Spleen (tissue), 11 donors: Measurements from ENCODE around the gene PPME1. TPM values are rescaled to one million over a fixed set of nuclear protein-coding genes. Genes with fewer than 3 reads are reported as not detected.

Experiments used
- DNase-seq: peaks from one replicate; pipeline ENCODE4 v3.0.0-alpha.2; 2020
- H3K27ac ChIP-seq, 8 donors: fragments of 200-600 bp; sonication (generic) in 7 of 8; 1 replicate in 4 of 8; 2 replicates in 4 of 8; pipeline versions ENCODE4 v1.5.0 to v1.8.0; 2016 to 2021; ENCODE audit warnings: inconsistent platforms in 4 of 8, mild to moderate bottlenecking in 4 of 8, moderate library complexity in 1 of 8
- H3K27me3 ChIP-seq, 7 donors: fragments of 200-600 bp; sonication (generic) in 6 of 7; replicated peaks in 1 of 7; 1 replicate in 4 of 7; 2 replicates in 3 of 7; pipeline versions ENCODE4 v1.5.0 to v1.8.0; 2016 to 2021; ENCODE audit warnings: inconsistent platforms in 3 of 7, mild to moderate bottlenecking in 1 of 7
- H3K36me3 ChIP-seq, 6 donors: fragments of 200-600 bp; sonication (generic) in 5 of 6; 1 replicate in 4 of 6; 2 replicates in 2 of 6; pipeline versions ENCODE4 v1.5.0 to v1.8.0; 2016 to 2021; ENCODE audit warnings: inconsistent platforms in 2 of 6
- H3K4me1 ChIP-seq, 6 donors: fragments of 200-600 bp; sonication (generic) in 5 of 6; 1 replicate in 3 of 6; 2 replicates in 3 of 6; pipeline versions ENCODE4 v1.5.0 to v1.8.0; 2016 to 2021; ENCODE audit warnings: inconsistent platforms in 3 of 6
- H3K4me3 ChIP-seq, 8 donors: fragments of 200-600 bp; sonication (generic) in 7 of 8; 1 replicate in 4 of 8; 2 replicates in 4 of 8; pipeline versions ENCODE4 v1.5.0 to v1.8.0; 2016 to 2021; ENCODE audit warnings: inconsistent platforms in 4 of 8, mild to moderate bottlenecking in 4 of 8, moderate library complexity in 2 of 8
- H3K9me3 ChIP-seq, 8 donors: fragments of 200-600 bp; sonication (generic) in 7 of 8; 1 replicate in 4 of 8; 2 replicates in 4 of 8; pipeline versions ENCODE4 v1.5.0 to v1.8.0; 2016 to 2021; ENCODE audit warnings: inconsistent platforms in 4 of 8
- POLR2A ChIP-seq, 3 donors: fragments of 450-650 bp; IDR thresholded peaks; one replicate each; pipeline ENCODE4 v1.5.1; 2017; ENCODE audit warnings: antibody characterized with exemption in 3 of 3, mild to moderate bottlenecking in 1 of 3
- POLR2AphosphoS5 ChIP-seq, 3 donors: sonication (generic); formaldehyde crosslinking; IDR thresholded peaks; one replicate each; pipeline ENCODE4 v1.5.1; 2017; ENCODE audit warnings: antibody characterized with exemption in 3 of 3
- WGBS, 5 donors: extraction: QIAGEN DNeasy Blood & Tissue Kit in 3 of 5; methylation state at CpG; one replicate each; pipeline versions ENCODE4 v1.1.5 to v1.1.7; 2013 to 2018; 5-methylcytosine and 5-hydroxymethylcytosine counted together
- intact Hi-C: fragments of 100-400 bp; cut with DNase I; formaldehyde crosslinking; loops from one replicate; pipeline ENCODE4 v1.15.0; 2023; ENCODE audit warnings: low total_unique reads
- polyA plus RNA-seq, 3 donors: library from polyadenylated mRNA; stranded (reverse); fragments of 200-250 nt; gene quantifications; one replicate each; pipeline ENCODE4 v1.2.1, GENCODE V29; 2013
- total RNA-seq, 7 donors: library from RNA; depleted of rRNA in 3 of 7; stranded (reverse); fragments of >200 nt in 3 of 7; fragmentation: NEBNext Ultra II Directional in 4 of 7; extraction: Animal tissue kit (Norgen Biotek cat#: 25700) in 4 of 7; gene quantifications; one replicate each; pipeline versions ENCODE4 v1.1.0 to v1.2.1, GENCODE V29; 2016 to 2021
- TF ChIP-seq, protein P1 (sequence below), 11 experiments: fragments of 200-600 bp in 7 of 11; fragments of 450-650 bp in 4 of 11; sonication (generic) in 4 of 11; IDR thresholded peaks in 8 of 11; conservative IDR thresholded peaks in 3 of 11; 1 replicate in 7 of 11; 2 replicates in 4 of 11; pipeline versions ENCODE4 v1.4.0 to v1.8.0; 2016 to 2021; ENCODE audit warnings: antibody characterized with exemption in 11 of 11, inconsistent platforms in 4 of 11, mild to moderate bottlenecking in 1 of 11
- donor health status: healthy with polysubstance abuse.
- donor health status: DM: no; HTN: no; CAD: no; lungs with moderate emphysema.
- donor health status: DM: no; HTN: no; CAD: no.
- donor health status: Bipolar disorder and iron deficiency.
- donor health status: healthy.
- donor health status: DM: no; HTN: no; CAD: no.
- donor health status: DM: yes; HTN: yes; CAD: no.

Gene PPME1
- total and polyA plus RNA-seq, 10 donors: 5.9 to 32.0 (median 18.5) TPM

DNA sequence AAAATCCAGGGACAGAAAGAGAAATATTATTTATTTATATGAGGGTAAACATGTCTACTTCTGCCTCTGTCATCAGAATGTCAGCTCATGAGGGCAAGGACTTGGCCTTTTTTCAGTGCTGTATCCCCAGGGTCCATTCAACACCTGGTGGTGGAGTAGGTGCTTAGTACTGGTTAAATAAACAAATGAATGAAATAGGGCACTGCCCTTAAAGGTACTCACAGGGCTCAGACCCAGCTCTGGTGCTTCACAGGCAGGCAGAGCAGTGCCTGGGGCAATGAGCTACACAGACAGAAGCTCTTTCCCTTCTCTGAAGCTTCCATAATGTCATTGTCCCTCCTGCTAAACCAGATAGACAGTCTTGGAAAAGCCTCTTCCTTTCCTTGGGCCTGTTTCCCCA is 109.4 kb downstream of the PPME1 start:
- Histone ChIP-seq H3K4me1 (no peaks in the 10 kb centered on the region), H3K27me3 (peaks cover 0 to 8% (median 0%) of the 10 kb centered on the region in 7 donors), H3K36me3 (no peaks in the 10 kb centered on the region), H3K9me3 (no peaks in the 10 kb centered on the region), H3K27ac (no peak overlapping the region), H3K4me3 (no peak overlapping the region)
- TF ChIP-seq, protein P1, sequence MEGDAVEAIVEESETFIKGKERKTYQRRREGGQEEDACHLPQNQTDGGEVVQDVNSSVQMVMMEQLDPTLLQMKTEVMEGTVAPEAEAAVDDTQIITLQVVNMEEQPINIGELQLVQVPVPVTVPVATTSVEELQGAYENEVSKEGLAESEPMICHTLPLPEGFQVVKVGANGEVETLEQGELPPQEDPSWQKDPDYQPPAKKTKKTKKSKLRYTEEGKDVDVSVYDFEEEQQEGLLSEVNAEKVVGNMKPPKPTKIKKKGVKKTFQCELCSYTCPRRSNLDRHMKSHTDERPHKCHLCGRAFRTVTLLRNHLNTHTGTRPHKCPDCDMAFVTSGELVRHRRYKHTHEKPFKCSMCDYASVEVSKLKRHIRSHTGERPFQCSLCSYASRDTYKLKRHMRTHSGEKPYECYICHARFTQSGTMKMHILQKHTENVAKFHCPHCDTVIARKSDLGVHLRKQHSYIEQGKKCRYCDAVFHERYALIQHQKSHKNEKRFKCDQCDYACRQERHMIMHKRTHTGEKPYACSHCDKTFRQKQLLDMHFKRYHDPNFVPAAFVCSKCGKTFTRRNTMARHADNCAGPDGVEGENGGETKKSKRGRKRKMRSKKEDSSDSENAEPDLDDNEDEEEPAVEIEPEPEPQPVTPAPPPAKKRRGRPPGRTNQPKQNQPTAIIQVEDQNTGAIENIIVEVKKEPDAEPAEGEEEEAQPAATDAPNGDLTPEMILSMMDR (IDR thresholded peaks at IDR 0.05 in 8 of 11, conservative IDR thresholded peaks at IDR 0.05 in 3 of 11): no peak
- TF ChIP-seq POLR2AphosphoS5 (IDR thresholded peaks at IDR 0.05): no peak
- TF ChIP-seq POLR2A (IDR thresholded peaks at IDR 0.05): no peak
- no peak for DNase-seq
- intact Hi-C loops: no loop called here

DNA sequence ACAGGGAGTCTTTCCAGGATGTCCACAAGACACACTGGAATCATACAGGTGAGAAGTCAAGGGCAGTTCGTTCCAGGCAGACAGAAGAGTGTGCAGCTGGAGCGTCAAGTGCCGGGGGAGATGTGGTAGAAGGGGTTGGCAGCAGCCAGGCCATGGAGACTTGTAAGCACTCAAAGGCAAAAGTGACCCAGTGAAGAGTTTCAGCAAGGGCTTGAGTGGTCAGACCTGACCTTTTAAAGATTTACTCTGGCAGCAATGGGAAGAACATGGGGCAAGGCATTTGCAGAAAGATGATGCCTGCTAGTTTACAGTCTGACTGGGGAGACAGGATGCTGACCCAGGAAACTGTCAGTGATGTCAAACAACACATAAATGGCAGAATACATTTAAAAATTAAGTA is 111.3 kb downstream of the PPME1 start:
- Histone ChIP-seq H3K36me3 (no peaks in the 10 kb centered on the region), H3K4me1 (no peaks in the 10 kb centered on the region), H3K27me3 (no peaks in the 10 kb centered on the region), H3K9me3 (no peaks in the 10 kb centered on the region), H3K27ac (no peak overlapping the region), H3K4me3 (no peak overlapping the region)
- no peak for DNase-seq
- TF ChIP-seq, protein P1 (IDR thresholded peaks at IDR 0.05 in 8 of 11, conservative IDR thresholded peaks at IDR 0.05 in 3 of 11): no peak
- TF ChIP-seq POLR2A (IDR thresholded peaks at IDR 0.05) (no peak), POLR2AphosphoS5 (IDR thresholded peaks at IDR 0.05) (no peak)
- intact Hi-C loops: no loop called here
- 54 to 90% (median 80%) methylated on average over 3 of the region's 3 CpGs for WGBS, 5 donors

DNA sequence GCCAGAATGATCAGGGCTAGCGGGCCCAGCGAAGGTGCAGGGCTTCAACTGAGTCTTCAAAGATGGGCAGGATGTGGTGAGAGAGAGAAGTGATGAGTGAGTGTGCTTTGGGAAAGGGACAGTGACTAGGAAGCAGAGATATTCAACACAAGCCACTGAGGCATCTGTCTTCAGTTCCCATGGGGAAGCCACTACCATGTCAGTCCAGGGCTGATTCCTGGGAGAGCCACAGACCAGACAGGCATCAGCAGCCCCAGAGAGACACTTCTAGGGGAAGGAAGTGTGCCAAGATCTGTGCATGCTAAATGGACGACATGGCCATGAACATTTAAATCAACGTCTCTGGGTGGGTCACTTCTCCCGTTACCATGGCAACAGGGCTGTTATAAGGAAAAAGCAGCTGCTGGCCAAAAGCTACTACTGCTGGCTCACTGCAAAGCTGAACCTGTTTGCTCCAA is 111.9 kb downstream of the PPME1 start:
- 55 to 67% (median 62%) methylated on average over 5 of the region's 5 CpGs for WGBS, 5 donors
- TF ChIP-seq, protein P1 (IDR thresholded peaks at IDR 0.05 in 8 of 11, conservative IDR thresholded peaks at IDR 0.05 in 3 of 11): no peak
- TF ChIP-seq POLR2AphosphoS5 (IDR thresholded peaks at IDR 0.05) (no peak), POLR2A (IDR thresholded peaks at IDR 0.05) (no peak)
- Histone ChIP-seq H3K27ac (no peak overlapping the region), H3K4me1 (no peaks in the 10 kb centered on the region), H3K36me3 (no peaks in the 10 kb centered on the region), H3K27me3 (no peaks in the 10 kb centered on the region), H3K4me3 (no peak overlapping the region), H3K9me3 (no peaks in the 10 kb centered on the region)
- no peak for DNase-seq
- intact Hi-C loops: no loop called here

DNA sequence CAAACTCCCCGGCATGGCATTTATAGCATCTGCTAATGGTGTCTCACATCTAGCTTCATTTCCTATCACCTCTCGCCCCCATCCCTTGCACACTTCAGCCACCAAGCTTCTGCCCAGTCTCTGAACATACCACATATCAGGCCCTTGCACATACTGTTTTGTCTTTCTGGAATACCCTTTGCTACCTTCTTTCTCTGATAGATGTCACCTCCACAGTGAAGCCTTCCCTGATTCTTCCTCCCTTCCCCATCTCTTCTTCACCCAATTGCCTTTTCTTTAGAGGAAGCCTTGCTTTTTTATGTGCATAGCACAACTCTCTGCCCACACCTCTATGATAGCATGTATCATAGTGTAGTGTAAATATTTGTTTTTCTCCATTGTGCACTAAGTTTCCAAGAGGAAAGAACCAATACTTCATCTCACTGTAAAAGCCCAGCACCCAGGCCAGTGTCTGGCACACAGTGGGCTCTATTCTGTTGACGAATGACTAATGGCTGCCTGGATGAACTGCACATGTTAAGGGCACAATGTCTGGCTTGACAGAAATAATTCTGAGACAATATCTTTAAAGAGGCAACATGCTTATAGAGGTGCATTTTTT is 112.6 kb downstream of the PPME1 start:
- DNase-seq: no peak
- Histone ChIP-seq H3K27me3 (no peaks in the 10 kb centered on the region), H3K27ac (no peak overlapping the region), H3K9me3 (no peaks in the 10 kb centered on the region), H3K4me3 (no peak overlapping the region), H3K4me1 (no peaks in the 10 kb centered on the region), H3K36me3 (no peaks in the 10 kb centered on the region)
- 82 to 96% (median 90%) methylated on average over 3 of the region's 3 CpGs for WGBS, 5 donors
- TF ChIP-seq POLR2A (IDR thresholded peaks at IDR 0.05) (no peak), POLR2AphosphoS5 (IDR thresholded peaks at IDR 0.05) (no peak)
- TF ChIP-seq, protein P1 (IDR thresholded peaks at IDR 0.05 in 8 of 11, conservative IDR thresholded peaks at IDR 0.05 in 3 of 11): no peak
- intact Hi-C loops: no loop called here
